GM21367 (cell line): ENCODE results near the gene LRP1-AS.

Experiments used
- ATAC-seq: cut with Tn5 transposase; IDR thresholded peaks from one replicate; pipeline ENCODE4 v1.9.1; 2021; ENCODE audit not compliant: unreplicated experiment

The LRP1-AS gene

DNA sequence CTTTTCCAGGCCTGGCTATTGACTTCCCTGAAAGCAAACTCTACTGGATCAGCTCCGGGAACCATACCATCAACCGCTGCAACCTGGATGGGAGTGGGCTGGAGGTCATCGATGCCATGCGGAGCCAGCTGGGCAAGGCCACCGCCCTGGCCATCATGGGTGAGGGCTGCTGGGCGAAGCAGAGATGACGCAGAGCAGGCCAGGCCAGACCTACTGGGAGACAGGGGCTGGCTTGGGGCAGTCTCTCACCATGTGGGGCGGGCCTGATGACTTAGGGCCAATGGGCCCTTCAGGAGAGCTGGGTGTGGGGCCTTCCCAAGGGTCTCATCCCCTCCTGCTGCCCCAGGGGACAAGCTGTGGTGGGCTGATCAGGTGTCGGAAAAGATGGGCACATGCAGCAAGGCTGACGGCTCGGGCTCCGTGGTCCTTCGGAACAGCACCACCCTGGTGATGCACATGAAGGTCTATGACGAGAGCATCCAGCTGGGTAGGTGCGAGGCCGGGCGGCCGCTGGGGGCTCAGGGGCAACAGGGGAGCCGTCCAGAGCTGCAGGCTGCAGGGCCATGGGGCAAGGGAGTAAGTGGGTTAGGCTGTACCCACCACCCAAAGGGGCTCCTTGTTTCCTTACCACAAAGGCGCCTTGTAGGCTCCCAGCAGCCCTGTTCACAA, 33.0 kb upstream of the LRP1-AS start:
- no peak for ATAC-seq

DNA sequence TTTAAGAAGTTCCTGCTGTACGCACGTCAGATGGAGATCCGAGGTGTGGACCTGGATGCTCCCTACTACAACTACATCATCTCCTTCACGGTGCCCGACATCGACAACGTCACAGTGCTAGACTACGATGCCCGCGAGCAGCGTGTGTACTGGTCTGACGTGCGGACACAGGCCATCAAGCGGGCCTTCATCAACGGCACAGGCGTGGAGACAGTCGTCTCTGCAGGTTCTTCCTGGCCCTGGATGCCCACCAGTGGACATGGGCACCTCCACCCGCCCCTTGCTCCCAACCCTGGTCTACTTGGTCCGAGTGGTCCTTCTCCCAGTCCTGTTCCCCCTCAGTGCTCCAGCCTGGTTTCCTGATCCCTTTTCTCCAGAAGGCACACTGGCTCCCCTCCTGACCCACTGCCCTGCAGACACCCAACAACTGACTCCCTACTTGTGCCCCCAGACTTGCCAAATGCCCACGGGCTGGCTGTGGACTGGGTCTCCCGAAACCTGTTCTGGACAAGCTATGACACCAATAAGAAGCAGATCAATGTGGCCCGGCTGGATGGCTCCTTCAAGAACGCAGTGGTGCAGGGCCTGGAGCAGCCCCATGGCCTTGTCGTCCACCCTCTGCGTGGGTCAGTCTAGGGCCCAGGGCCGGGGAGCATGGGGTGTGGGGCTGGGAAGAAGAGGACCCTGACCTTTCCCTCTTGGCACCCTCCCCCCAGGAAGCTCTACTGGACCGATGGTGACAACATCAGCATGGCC, 32.1 kb upstream of the LRP1-AS start:
- no peak for ATAC-seq

DNA sequence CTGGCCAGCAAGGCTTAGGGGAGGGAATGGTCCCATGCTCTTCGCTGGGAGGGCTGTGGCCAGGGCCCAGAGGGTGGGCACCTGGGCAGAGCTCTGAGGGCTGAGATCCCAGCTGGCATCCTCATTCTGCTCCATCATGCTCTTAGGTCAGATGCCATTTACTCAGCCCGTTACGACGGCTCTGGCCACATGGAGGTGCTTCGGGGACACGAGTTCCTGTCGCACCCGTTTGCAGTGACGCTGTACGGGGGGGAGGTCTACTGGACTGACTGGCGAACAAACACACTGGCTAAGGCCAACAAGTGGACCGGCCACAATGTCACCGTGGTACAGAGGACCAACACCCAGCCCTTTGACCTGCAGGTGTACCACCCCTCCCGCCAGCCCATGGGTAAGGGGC, 30.8 kb upstream of the LRP1-AS start:
- no peak for ATAC-seq

DNA sequence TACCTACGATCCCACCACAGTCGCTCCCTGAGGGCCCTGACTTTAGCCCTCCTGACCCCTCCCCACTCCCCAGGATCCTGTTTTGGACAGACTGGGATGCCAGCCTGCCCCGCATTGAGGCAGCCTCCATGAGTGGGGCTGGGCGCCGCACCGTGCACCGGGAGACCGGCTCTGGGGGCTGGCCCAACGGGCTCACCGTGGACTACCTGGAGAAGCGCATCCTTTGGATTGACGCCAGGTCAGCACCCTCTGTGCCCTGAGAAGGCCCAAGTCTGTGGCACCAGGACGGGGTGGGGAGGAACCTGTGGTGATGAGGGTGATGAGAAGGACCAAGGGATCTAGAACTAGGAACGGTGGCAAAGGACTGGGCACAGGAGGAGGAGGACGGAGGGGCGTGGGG, 29.9 kb upstream of the LRP1-AS start:
- no peak for ATAC-seq

DNA sequence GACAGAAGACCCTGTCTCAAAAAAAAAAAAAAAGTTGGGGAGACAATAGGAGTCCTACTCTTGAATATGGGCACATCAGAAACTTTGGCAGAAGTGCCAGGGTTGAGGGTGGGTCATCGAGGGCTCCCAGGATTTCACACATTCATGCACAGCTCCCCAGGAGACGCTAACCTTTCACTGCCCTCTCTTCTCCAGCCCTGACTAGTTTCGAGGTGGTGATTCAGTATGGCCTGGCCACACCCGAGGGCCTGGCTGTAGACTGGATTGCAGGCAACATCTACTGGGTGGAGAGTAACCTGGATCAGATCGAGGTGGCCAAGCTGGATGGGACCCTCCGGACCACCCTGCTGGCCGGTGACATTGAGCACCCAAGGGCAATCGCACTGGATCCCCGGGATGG, 29.4 kb upstream of the LRP1-AS start:
- ATAC-seq: no peak

DNA sequence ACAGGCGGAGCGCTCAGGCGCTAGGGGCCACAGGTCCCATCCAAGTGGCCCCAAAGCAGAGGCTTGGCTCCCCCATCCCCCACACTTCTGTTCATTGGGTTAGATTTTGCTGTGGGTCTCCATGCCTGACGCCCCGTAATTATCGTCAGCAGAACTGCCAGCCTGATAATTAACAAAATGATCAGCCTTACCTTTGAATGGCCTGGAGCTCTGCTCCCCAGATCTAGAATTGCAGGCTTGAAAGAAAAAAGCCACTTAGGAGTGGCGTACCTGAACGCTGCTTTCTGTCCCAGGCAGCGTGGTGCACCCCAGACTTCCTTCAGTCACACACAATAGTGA, 28.7 kb upstream of the LRP1-AS start:
- ATAC-seq: no peak

DNA sequence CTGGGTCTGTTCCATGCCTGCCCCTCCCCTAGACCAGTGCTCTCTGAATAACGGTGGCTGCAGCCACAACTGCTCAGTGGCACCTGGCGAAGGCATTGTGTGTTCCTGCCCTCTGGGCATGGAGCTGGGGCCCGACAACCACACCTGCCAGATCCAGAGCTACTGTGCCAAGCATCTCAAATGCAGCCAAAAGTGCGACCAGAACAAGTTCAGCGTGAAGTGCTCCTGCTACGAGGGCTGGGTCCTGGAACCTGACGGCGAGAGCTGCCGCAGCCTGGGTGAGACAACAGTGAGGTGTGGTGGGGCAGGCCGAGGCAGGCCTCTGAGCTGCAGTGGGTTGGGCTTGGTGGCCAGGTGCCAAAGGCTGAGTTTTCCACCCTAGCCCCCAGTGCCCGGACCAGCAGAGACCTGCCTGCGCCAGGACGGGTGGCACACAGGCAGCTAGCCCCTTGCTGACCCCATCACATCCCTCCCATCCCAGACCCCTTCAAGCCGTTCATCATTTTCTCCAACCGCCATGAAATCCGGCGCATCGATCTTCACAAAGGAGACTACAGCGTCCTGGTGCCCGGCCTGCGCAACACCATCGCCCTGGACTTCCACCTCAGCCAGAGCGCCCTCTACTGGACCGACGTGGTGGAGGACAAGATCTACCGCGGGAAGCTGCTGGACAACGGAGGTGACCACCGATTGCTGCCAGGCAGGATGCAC, 28.2 kb upstream of the LRP1-AS start:
- no peak for ATAC-seq

DNA sequence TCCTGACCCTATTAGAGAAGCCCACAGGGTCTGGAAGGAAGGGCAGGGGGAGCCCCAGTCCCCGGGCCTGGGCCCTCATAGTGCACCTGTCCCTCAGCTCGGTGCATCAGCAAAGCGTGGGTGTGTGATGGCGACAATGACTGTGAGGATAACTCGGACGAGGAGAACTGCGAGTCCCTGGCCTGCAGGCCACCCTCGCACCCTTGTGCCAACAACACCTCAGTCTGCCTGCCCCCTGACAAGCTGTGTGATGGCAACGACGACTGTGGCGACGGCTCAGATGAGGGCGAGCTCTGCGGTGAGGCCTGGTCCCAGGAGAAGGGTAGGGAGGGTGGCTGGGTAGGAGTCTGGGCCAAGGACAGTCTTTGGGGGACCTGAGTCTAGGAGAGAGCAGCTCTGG, 26.3 kb upstream of the LRP1-AS start:
- no peak for ATAC-seq

DNA sequence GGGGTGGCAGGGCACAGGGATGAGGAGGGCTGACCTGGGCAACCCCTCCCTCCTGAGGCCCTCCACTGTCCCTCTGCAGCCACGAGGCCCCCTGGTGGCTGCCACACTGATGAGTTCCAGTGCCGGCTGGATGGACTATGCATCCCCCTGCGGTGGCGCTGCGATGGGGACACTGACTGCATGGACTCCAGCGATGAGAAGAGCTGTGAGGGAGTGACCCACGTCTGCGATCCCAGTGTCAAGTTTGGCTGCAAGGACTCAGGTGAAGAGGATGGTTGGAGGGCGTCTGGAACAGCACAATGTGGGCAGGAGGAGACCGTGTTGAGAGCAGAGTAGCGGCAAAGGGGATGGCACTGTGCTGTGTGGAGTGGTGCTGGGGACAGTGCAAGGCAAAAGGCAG, 25.7 kb upstream of the LRP1-AS start:
- no peak for ATAC-seq

DNA sequence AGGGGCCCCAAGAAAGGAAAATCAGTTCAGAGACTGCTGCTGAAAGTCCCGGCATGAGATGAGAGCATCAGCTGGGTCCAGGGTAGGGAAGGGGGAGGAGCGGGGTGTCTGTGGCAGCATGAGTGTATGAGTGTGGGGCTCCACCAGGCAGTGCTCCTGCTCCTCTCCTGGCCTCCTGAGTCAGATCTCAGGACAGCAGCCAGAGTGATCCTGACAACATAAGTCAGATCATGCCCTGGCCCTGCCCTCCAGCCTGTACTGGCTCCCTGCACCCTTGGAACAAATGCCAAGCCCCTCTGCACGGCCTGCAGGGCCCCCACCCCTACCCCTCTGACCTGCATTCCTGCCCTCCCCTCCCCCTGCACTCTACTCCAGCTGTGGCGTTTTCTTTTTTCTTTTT, 24.2 kb upstream of the LRP1-AS start:
- no peak for ATAC-seq

DNA sequence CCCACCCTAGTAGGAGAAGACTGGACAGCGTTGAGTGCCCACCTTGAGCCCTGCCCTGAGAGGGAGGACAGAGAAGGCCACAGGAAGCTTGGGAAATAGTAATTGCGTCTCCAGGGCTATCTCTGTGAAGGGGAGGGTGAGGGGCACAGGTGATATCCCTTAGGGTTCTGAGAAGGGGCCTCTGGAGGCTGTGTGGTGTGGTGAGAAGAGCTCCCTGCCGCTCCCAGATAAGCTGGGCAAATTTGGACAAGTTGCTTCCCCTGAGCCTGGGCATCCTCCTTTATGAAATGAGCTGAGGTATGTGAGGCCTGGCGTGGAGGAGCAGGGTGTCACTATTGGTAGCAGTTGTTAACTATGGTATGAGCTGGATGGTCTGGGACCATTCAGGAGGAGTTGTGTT, 23.5 kb upstream of the LRP1-AS start:
- ATAC-seq: no peak

DNA sequence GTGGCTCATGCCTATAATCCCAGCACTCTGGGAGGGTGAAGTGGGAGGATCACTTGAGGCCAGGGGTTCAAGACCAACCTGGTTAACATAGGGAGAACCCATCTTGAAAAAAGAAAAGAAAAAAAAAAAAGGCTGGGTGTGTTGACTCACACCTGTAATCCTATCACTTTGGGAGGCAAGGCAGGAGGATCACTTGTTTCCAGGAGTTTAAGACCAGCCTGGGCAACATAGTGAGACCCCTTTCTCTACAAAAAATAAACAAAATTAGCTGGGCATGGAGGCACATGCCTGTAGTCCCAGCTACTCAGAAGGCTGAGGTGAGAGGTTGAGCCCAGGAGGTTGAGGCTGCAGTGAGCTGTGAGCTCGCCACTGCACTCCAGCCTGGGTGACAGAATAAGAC, 23.0 kb upstream of the LRP1-AS start:
- no peak for ATAC-seq

DNA sequence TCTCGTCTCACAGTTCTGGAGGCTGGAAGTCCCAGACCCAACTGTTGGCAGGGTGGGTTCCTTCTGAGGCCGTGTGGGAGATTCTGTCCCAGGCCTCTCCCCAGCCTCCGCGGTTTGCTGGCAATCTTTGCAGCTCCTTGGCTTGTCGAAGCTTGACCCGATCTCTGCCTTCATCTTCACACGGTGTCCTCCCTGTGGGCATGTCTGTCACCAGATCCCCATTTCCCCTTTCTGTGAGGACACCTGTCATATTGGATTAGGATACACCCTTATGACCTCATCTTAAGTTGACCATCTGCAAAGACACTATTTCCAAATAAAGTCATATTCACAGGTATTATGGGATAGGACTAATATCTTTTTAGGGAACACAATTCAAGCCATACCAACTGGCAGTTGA, 22.6 kb upstream of the LRP1-AS start:
- ATAC-seq: no peak

DNA sequence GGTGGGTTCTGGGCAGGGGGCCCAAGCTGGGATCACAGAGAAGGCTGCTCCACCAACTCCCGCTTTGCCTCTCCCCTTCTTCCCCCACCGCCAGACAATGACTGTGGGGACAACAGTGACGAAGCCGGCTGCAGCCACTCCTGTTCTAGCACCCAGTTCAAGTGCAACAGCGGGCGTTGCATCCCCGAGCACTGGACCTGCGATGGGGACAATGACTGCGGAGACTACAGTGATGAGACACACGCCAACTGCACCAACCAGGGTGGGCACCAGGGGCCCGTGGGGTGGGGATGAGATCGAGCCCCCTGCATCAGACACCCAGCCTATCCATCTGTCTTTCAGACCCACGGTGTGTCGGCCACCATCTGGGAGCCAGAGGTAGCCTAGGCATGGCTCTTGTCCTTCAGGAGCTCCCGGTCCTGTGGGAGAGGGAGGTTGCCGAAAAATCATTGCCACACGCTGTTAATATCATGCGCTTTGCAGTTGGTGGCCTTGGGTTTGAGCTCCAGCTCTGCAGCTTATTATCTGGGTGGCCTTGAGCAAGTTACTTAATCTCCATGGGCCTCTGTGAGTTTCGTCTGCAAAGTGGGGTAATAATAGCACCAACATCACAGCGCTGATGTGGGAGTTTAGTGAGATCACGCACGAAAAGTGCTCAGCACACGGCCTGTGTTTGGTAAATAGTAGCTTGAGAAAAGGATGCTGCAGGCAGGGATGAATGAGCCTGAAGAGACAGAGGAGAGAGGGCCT, 21.8 kb upstream of the LRP1-AS start:
- ATAC-seq: no peak

DNA sequence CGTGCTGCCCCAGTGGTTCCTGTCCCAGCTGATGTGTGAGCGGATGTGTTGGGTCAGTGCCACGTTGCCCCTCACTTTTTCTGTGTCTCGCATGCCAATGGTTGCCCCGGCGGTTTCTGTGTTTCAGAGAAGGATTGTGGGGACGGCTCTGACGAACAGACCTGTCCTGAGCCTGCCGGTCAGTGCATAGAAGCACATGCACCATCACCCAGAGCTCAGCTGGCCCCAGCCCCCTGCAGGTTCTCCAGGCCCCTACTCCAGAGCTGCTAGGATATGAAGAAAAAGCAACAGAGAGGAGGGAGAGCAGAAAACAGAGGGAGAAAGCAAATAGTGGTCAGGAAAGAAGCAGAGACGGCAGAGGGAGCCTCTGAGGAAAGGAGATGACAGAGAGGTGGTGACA, 20.6 kb upstream of the LRP1-AS start:
- no peak for ATAC-seq

DNA sequence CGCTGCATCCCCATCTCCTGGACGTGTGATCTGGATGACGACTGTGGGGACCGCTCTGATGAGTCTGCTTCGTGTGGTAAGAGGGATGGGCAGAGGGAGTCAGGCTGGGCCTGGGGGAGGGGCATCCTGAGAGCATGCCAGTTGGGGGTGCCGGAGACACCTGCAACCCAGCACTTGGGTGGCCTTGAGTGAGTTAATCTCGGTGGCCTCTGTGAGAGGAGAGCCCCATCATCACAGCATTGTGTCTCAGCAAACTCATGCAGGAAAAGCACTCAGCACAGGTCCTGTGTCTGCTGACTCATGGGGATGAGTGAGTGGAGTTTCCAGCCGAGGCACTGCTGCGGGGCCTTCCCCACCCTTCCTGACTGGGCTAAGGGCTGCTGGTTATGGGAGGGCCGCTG, 19.6 kb upstream of the LRP1-AS start:
- ATAC-seq: no peak

DNA sequence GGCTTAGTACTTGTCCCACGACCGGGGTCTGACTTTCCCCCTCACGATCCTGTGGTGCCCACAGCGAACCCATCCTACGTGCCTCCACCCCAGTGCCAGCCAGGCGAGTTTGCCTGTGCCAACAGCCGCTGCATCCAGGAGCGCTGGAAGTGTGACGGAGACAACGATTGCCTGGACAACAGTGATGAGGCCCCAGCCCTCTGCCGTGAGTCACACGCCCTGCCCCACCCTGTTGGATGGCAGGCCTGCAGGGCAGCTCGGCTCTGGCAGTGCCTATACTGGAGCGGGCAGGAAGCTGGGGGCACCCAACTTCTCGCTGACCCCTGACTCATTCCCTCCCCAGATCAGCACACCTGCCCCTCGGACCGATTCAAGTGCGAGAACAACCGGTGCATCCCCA, 18.3 kb upstream of the LRP1-AS start:
- ATAC-seq: no peak

DNA sequence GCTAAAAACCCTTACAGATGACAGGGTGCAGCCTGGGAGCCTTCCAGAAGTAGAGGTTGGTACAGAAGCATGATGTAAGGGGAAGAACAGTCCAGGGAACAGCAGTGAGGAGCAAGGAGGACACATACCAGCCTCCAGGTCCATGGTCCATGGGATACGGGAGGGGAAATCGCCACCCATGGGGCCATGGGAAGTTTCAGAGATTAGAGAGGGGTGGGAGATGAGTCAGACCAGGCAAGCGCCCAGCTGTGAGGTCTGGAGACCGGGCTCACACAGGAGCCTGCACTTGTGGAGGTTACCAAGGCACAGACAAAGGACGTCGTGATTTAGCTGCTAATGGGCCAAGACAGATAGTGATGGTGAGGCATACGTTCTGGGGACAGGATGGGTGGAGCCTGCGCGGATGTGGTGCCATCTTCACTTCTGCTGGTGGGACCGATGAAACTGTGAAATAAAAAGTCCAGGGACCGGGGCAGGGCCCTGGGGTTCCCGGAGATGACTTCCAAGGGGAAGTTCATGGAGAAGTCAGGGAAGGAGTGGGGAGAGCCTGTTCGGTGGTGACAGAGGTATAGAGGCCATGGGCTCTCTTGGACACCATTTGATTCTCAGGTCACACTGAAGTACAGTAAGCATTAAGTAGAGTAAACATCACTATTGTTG, 17.7 kb upstream of the LRP1-AS start:
- ATAC-seq: no peak

DNA sequence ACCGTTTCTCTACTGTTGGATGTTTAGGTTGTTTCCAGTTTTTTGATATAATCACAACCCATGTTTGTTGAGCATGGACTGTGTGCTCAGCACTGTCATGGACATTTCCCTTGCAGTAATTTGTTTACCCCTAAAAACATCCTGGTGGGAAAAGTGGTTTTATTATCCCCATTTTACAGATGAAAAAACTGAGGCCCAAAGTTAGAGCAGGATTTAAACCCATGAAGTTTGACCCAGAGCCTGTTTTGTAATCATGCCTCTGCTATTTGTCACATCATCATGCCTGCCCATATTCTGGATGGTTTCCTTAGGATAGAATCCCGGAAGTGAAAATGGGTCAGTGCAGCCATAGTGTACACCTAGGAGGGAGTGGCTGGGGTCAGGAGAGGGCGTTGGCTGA, 17.0 kb upstream of the LRP1-AS start:
- no peak for ATAC-seq

DNA sequence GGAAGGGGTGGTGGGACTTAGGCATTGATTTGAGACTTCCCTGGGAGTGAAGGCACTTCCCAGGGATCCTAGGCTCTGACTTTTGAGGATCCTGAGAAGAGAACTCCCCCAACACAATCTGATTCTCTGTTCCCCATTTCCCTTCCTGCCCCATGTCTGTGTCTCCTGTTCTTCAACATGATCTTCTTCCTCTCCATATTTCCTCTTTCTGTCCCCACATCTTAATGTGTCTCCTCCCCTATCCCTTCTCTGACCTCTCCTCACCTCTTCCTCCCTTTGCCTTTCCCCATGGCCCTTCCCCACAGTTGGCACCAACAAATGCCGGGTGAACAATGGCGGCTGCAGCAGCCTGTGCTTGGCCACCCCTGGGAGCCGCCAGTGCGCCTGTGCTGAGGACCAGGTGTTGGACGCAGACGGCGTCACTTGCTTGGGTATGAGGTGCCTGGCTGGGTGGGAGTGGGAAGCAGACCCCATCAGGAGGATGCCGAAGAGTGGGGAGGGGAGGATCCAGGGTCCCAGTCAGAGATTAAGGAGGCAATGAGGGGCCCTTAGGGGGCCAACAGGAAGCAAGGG, 15.2 kb upstream of the LRP1-AS start:
- no peak for ATAC-seq

DNA sequence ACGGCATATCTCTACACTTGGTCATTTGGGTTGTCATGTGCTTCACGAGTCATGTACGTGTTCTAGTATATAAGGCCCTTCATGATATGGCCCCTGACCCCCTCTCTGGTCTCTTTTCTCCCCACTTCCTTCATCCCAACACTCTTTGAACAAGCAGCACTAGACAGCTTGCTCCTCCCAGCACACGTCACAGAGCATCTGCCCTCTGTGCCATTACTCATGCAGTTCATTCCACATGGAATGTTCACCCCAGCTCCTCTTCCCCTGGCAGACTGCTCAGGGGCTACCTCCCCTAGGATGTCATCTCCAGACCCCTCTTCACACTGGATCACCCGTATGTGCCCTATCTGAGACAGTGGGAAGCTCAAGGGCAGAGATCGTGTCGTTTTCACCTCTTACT, 14.1 kb upstream of the LRP1-AS start:
- ATAC-seq: no peak
